Ovary (tissue), 9 donors: ENCODE measurements around the gene STK32A. TPM values are rescaled to one million over a fixed set of nuclear protein-coding genes. Genes with fewer than 3 reads are reported as not detected.

ENCODE experiments used
- DNase-seq, 5 donors: peaks; one replicate each; pipeline ENCODE4 v3.0.0-alpha.2; 2019 to 2020
- H3K27ac ChIP-seq, 2 donors: fragments of 200-600 bp; one replicate each; pipeline versions ENCODE4 v1.5.1 to v1.8.0; 2019 to 2022
- H3K27me3 ChIP-seq: fragments of 200-600 bp; one replicate; pipeline ENCODE4 v1.8.0; 2022
- H3K36me3 ChIP-seq: fragments of 200-600 bp; sonication (generic); one replicate; pipeline ENCODE4 v1.5.1; 2019
- H3K4me1 ChIP-seq: one replicate; pipeline ENCODE4 v1.8.1; 2013; ENCODE audit warnings: mild to moderate bottlenecking, moderate library complexity; ENCODE audit not compliant: insufficient read depth
- H3K4me3 ChIP-seq: fragments of 200-600 bp; sonication (generic); one replicate; pipeline ENCODE4 v1.5.1; 2017
- H3K9me3 ChIP-seq, 2 donors: fragments of 200-600 bp in 1 of 2; sonication (generic) in 1 of 2; one replicate each; pipeline versions ENCODE4 v1.5.1 to v1.8.1; 2013 to 2019; ENCODE audit warnings: mild to moderate bottlenecking in 1 of 2, moderate library complexity in 1 of 2
- CTCF ChIP-seq, 3 donors: fragments of 450-650 bp in 2 of 3; fragments of 200-600 bp in 1 of 3; IDR thresholded peaks; one replicate each; pipeline versions ENCODE4 v1.5.1 to v1.8.0; 2016 to 2022; ENCODE audit warnings: antibody characterized with exemption in 3 of 3, mild to moderate bottlenecking in 1 of 3
- EP300 ChIP-seq: sonication (generic); formaldehyde crosslinking; IDR thresholded peaks from one replicate; pipeline ENCODE4 v1.6.1; 2017; ENCODE audit warnings: antibody characterized with exemption
- POLR2A ChIP-seq: fragments of 450-650 bp; IDR thresholded peaks from one replicate; pipeline ENCODE4 v1.6.1; 2017; ENCODE audit warnings: antibody characterized with exemption, mild to moderate bottlenecking, moderate library complexity
- WGBS, 3 donors: extraction: QIAGEN DNeasy Blood & Tissue Kit in 1 of 3; methylation state at CpG; one replicate each; pipeline versions ENCODE4 v1.1.5 to v1.1.7; 2013 to 2017; 5-methylcytosine and 5-hydroxymethylcytosine counted together
- intact Hi-C, 4 donors: fragments of 100-400 bp; cut with DNase I; formaldehyde crosslinking; loops; one replicate each; pipeline versions ENCODE4 v1.11.0 to v1.15.1; 2022 to 2023
- polyA plus RNA-seq, 2 donors: library from polyadenylated mRNA; stranded (reverse); fragments of 200-250 nt in 1 of 2; fragments of 350-450 nt in 1 of 2; fragmentation: Illumina TruSeq in 1 of 2; extraction: RNeasy Lipid Tissue Mini Kit (QIAGEN cat#74804) in 1 of 2; gene quantifications; one replicate each; pipeline ENCODE4 v1.2.3, GENCODE V29; 2013 to 2014
- total RNA-seq, 7 donors: library from RNA; depleted of rRNA in 2 of 7; stranded (reverse); fragments of >200 nt in 2 of 7; fragmentation: NEBNext Ultra II Directional in 3 of 7; extraction: Animal tissue kit (Norgen Biotek cat#: 25700) in 3 of 7; gene quantifications; one replicate each; pipeline versions ENCODE4 v1.1.0 to v1.2.4, GENCODE V29; 2016 to 2023
- donor health status: DM: no; HTN: no; CAD: no; lungs with moderate emphysema.
- donor health status: DM: no; HTN: no; CAD: no.
- donor health status: Bipolar disorder and iron deficiency.
- donor health status: DM: yes; HTN: yes; CAD: no.
- donor health status: DM: no; HTN: no; CAD: no.
- donor health status: DM: yes; HTN: yes; CAD: no.

The STK32A gene
- total and polyA plus RNA-seq, 9 donors, result 1.8 to 9.0 (median 6.4) TPM

GRCh38 chr5:147348046-147348445, 113.2 kb downstream of the STK32A start:
- no peak for DNase-seq
- WGBS, 3 donors, result 60 to 77% (median 62%) methylated on average over 2 of the region's 2 CpGs
- Histone ChIP-seq H3K9me3 (no peaks in the 10 kb centered on the region), H3K36me3 (no peaks in the 10 kb centered on the region), H3K27ac (no peak overlapping the region), H3K4me1 (no peaks in the 10 kb centered on the region), H3K4me3 (no peak overlapping the region), H3K27me3 (no peaks in the 10 kb centered on the region)
- TF ChIP-seq EP300, result no peak
- intact Hi-C loops, result no loop called here

GRCh38 chr5:147348451-147348850, 113.6 kb downstream of the STK32A start:
- TF ChIP-seq POLR2A (no peak), CTCF (IDR thresholded peaks at IDR 0.05) (no peak), EP300 (no peak)
- Histone ChIP-seq H3K9me3 (no peaks in the 10 kb centered on the region), H3K27ac (no peak overlapping the region), H3K27me3 (no peaks in the 10 kb centered on the region), H3K4me1 (no peaks in the 10 kb centered on the region), H3K36me3 (no peaks in the 10 kb centered on the region), H3K4me3 (no peak overlapping the region)
- intact Hi-C loops, result no loop called here
- 91 to 95% (median 91%) methylated on average over 5 of the region's 5 CpGs for WGBS, 3 donors
- DNase-seq, result no peak

- intact Hi-C loops, result no loop called here
- 62 to 87% (median 78%) methylated on average over 2 of the region's 2 CpGs for WGBS, 3 donors
- no peaks in the 10 kb centered on the region for H3K4me1 ChIP-seq
These were observed 114.4 kb downstream of the STK32A start for GRCh38 chr5:147349241-147349640.

GRCh38 chr5:147359101-147359500, 124.3 kb downstream of the STK32A start:
- no peaks in the 10 kb centered on the region for H3K27me3 ChIP-seq
- TF ChIP-seq CTCF (IDR thresholded peaks at IDR 0.05), result no peak
- TF ChIP-seq EP300, result no peak
- no peaks in the 10 kb centered on the region for H3K4me1 ChIP-seq
- no peak overlapping the region for H3K27ac ChIP-seq
- H3K4me3 ChIP-seq, result no peak overlapping the region
- DNase-seq, result no peak
- H3K36me3 ChIP-seq, result no peaks in the 10 kb centered on the region
- no peaks in the 10 kb centered on the region for H3K9me3 ChIP-seq
- 28 to 41% (median 34%) methylated on average over 1 of the region's 1 CpG for WGBS, 3 donors
- intact Hi-C loops, result no loop called here

More at GRCh38 chr5:147349241-147349640, 114.4 kb downstream of the STK32A start:
- TF ChIP-seq POLR2A (no peak), EP300 (no peak), CTCF (IDR thresholded peaks at IDR 0.05) (no peak)
- Histone ChIP-seq H3K4me3 (no peak overlapping the region), H3K36me3 (no peaks in the 10 kb centered on the region), H3K27me3 (no peaks in the 10 kb centered on the region), H3K27ac (no peak overlapping the region), H3K9me3 (no peaks in the 10 kb centered on the region)
- no peak for DNase-seq

- DNase-seq, result no peak
- Histone ChIP-seq H3K27ac (no peak overlapping the region), H3K27me3 (no peaks in the 10 kb centered on the region), H3K4me1 (no peaks in the 10 kb centered on the region), H3K4me3 (no peak overlapping the region), H3K9me3 (no peaks in the 10 kb centered on the region), H3K36me3 (no peaks in the 10 kb centered on the region)
- TF ChIP-seq CTCF (IDR thresholded peaks at IDR 0.05), result no peak
- no peak for TF ChIP-seq POLR2A
- TF ChIP-seq EP300, result no peak
- 70 to 77% (median 75%) methylated on average over 2 of the region's 2 CpGs for WGBS, 3 donors
- intact Hi-C loops, result no loop called here
These were observed 124.8 kb downstream of the STK32A start for GRCh38 chr5:147359581-147359980.
